Fibroblast of the aortic adventitia (primary cell): ENCODE results near the gene CPHXL2. TPM values are rescaled to one million over a fixed set of nuclear protein-coding genes. Genes with fewer than 3 reads are reported as not detected.
A peak's percentile ranks its signal among the peaks of the same experiment; 100 is the strongest.

Experiments
- DNase-seq: peaks from one replicate; pipeline ENCODE4 v3.0.0-alpha.2; 2010; ENCODE audit warnings: low read depth
- H3K4me3 ChIP-seq: 2 replicates; pipeline ENCODE4 v1.5.1; 2011; ENCODE audit warnings: low read depth, mild to moderate bottlenecking, control low read depth, low read length, moderate library complexity
- CTCF ChIP-seq: IDR thresholded peaks from 2 replicates; pipeline ENCODE4 v1.5.1; 2011; ENCODE audit warnings: mild to moderate bottlenecking, low read length, control low read depth, inconsistent platforms; ENCODE audit not compliant: insufficient read depth
- small RNA-seq: library from RNA; depleted of rRNA; stranded (forward); fragments of <200 nt; gene quantifications from one replicate; pipeline ENCODE3, GENCODE V24; 2012
- total RNA-seq: library from RNA; depleted of rRNA; stranded (reverse); fragments of >200 nt; gene quantifications from 2 replicates; pipeline ENCODE4 v1.2.3, GENCODE V29; 2012; ENCODE audit warnings: low replicate concordance

CPHXL2 gene
- total RNA-seq, 1 donor: not detected

- H3K4me3 ChIP-seq: no peak overlapping the region
- TF ChIP-seq CTCF: no peak
- no peak for DNase-seq
Measured at GRCh38 chr16:75620326-75621169, 56.3 kb downstream of the CPHXL2 start.

- no peak for TF ChIP-seq CTCF
- DNase-seq: no peak
- H3K4me3 ChIP-seq: no peak overlapping the region
Measured at GRCh38 chr16:75618780-75619179, 58.0 kb downstream of the CPHXL2 start.

- no peak overlapping the region for H3K4me3 ChIP-seq
- no peak for DNase-seq
- no peak for TF ChIP-seq CTCF
Measured at GRCh38 chr16:75617121-75617520, 59.7 kb downstream of the CPHXL2 start.

GRCh38 chr16:75616521-75617010, 60.2 kb downstream of the CPHXL2 start:
- DNase-seq: no peak
- no peak overlapping the region for H3K4me3 ChIP-seq
- no peak for TF ChIP-seq CTCF

GRCh38 chr16:75615619-75616018, 61.2 kb downstream of the CPHXL2 start:
- no peak overlapping the region for H3K4me3 ChIP-seq
- TF ChIP-seq CTCF: no peak
- DNase-seq: no peak

GRCh38 chr16:75614066-75614897, 62.5 kb downstream of the CPHXL2 start:
- no peak for TF ChIP-seq CTCF
- peak; percentile 39 for DNase-seq
- no peak overlapping the region for H3K4me3 ChIP-seq

Small RNA genes within 50 kb of the gene (small RNA-seq; reads per million reads assigned to genes)
- gene RN7SL520P: not detected

Other genes with a start within 250 kb of the CPHXL2 start
- gene CFDP1, start 243.5 kb downstream of the CPHXL2 start, total RNA-seq: 47.0 and 108 TPM in 2 replicates
- 7.0 and 13.6 TPM in 2 replicates for gene TMEM170A, start 212.3 kb downstream of the CPHXL2 start, total RNA-seq
- gene CHST6, start 181.6 kb downstream of the CPHXL2 start, total RNA-seq: 0.16 and 0.27 TPM in 2 replicates
- 0.09 TPM in 1 of 2 replicates, not detected in the other for gene CHST5, start 140.9 kb downstream of the CPHXL2 start, total RNA-seq
- 6.4 and 13.9 TPM in 2 replicates for gene TMEM231, start 120.8 kb downstream of the CPHXL2 start, total RNA-seq
- 46.5 and 105 TPM in 2 replicates for gene GABARAPL2, start 110.6 kb downstream of the CPHXL2 start, total RNA-seq
- gene ADAT1, start 53.7 kb downstream of the CPHXL2 start, total RNA-seq: 32.9 and 65.1 TPM in 2 replicates
- 75.6 and 144 TPM in 2 replicates for gene KARS1, start 29.3 kb downstream of the CPHXL2 start, total RNA-seq
- gene TERF2IP, start 29.2 kb downstream of the CPHXL2 start, total RNA-seq: 42.5 and 78.1 TPM in 2 replicates
- gene DUXB, start 24.5 kb upstream of the CPHXL2 start, total RNA-seq: not detected in 2 replicates
- gene CPHXL, start 49.5 kb upstream of the CPHXL2 start, total RNA-seq: not detected in 2 replicates